Measurements from ENCODE around the gene KRTDAP.

KRTDAP gene

GRCh38 chr19:35461060-35461459 is 29.2 kb downstream of the KRTDAP start:
- no peak for TF ChIP-seq CTCF (IDR thresholded peaks at IDR 0.05; ENCODE audit: low read length, missing control alignments)
- H3K4me3 ChIP-seq (replicated peaks; ENCODE audit: low read depth, low read length), result no peak overlapping the region
- DNase-seq (ENCODE audit: low read depth), result no peak

- no peak overlapping the region for H3K4me3 ChIP-seq (replicated peaks; ENCODE audit: low read depth, low read length)
- TF ChIP-seq CTCF (IDR thresholded peaks at IDR 0.05; ENCODE audit: low read length, missing control alignments), result no peak
- DNase-seq (ENCODE audit: low read depth), result no peak
These were observed 29.7 kb downstream of the KRTDAP start for GRCh38 chr19:35460608-35461007.

DNA sequence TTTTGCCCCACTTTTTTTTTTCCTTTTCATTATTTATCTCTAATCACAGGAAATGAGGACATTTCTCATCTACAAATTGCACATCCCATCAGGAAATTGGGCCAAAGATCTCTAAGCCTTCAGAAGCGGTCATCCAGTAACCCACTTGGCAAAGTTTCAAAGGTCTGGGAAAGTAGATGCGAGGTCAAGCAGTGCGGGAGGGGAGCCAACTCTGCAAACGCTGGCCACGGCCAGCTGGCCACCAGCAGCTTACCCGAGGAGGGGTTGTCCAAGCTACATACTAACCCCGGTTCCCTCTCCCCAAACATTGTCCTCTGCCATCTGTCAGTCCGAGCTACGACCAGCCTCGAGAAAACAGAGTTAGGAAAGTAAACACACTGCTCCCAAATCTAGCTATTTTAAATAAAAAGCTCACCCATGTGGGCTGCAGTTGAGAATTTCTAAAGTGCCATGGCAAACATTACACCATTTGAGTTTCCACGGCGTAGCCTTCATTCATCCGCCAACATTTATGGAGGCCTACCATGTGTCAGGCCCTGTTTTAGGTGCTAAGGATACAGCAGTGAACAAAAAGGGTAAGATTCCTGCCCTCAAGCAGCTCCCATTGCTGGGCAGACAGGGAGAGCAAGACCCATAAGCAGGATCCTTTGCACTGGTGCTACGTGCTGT is 30.7 kb downstream of the KRTDAP start:
- no peak for TF ChIP-seq CTCF (IDR thresholded peaks at IDR 0.05; ENCODE audit: low read length, missing control alignments)
- H3K4me3 ChIP-seq (replicated peaks; ENCODE audit: low read depth, low read length), result no peak overlapping the region
- peak; percentile 41 for DNase-seq (ENCODE audit: low read depth)

- TF ChIP-seq CTCF (IDR thresholded peaks at IDR 0.05; ENCODE audit: low read length, missing control alignments), result no peak
- H3K4me3 ChIP-seq (replicated peaks; ENCODE audit: low read depth, low read length), result no peak overlapping the region
- DNase-seq (ENCODE audit: low read depth), result no peak
These were observed 31.4 kb downstream of the KRTDAP start for GRCh38 chr19:35458731-35459391.

DNA sequence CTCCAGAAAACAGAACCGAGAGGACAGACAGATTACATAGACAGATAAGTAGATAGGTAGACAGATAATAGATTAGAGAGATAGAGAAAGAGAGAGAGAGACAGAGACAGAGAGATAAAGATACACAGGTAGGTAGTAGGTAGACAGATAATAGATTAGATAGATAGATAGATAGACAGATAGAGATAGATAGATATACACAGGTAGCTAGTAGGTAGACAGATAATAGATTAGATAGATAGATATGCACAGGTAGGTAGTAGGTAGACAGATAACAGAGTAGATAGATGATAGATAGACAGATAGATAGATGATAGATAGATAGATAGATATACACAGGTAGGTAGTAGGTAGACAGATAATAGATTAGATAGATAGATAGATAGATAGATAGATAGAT is 32.1 kb downstream of the KRTDAP start:
- DNase-seq (ENCODE audit: low read depth), result no peak
- H3K4me3 ChIP-seq (replicated peaks; ENCODE audit: low read depth, low read length), result no peak overlapping the region
- no peak for TF ChIP-seq CTCF (IDR thresholded peaks at IDR 0.05; ENCODE audit: low read length, missing control alignments)

DNA sequence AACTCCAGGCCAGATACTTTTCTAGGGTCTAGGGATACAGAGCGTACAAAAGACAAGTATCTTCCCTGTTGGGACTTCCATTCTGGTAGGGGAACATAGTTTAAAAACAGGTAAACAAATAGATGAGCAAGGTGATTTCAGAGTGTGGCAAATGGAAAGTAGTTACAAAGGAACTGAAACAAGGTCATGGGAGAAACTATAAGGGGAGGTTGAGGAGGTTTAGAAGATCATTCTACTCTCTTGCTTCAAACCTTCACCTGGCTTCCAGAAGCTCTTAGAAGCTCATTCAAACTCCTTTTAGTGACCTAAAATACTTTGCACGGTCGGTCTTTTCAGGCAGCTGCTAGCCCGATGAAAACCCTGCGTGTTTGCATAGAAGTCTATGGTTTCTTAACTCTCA is 33.1 kb downstream of the KRTDAP start:
- no peak for TF ChIP-seq CTCF (IDR thresholded peaks at IDR 0.05; ENCODE audit: low read length, missing control alignments)
- no peak for DNase-seq (ENCODE audit: low read depth)
- H3K4me3 ChIP-seq (replicated peaks; ENCODE audit: low read depth, low read length), result no peak overlapping the region

Measured in fibroblast of pulmonary artery (primary cell).